ENCODE data around the gene KCNJ10.

KCNJ10 gene

DNA sequence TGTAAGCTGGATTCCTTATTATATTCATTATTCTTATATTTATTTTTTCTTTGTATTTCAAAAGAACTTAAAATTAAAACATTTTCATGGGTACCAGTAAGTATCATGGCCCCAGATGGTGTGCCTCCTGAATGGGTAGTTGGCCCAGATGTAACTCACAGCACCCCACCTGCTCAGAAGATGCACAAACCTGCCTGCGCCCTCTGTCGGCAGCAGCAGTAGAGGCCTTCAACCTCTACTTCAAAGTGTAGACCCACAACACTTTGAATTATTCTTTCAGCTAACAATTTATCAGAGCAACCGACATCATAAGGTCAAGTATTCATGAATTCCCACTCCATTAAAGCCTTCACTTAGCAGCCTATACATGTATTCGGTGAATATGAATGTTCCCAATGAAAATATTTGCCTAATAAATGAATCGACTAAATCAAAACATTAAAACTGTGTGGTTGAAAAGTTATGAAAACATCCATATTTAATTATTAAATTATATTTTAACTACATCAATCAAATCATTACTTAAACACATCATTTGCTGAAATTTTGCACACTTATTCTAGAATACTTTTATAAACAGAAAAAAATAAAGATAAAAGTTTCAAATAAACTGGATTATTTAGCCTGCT, 63.5 kb downstream of the KCNJ10 start:
- Histone ChIP-seq H3K9ac (ENCODE audit: low read depth, low read length) (no peak overlapping the region), H3K4me1 (ENCODE audit: control insufficient read depth, insufficient read depth, low read length) (no peaks in the 10 kb centered on the region), H3K36me3 (ENCODE audit: control insufficient read depth, insufficient read depth, low read length) (no peaks in the 10 kb centered on the region), H3K9me3 (ENCODE audit: control insufficient read depth, insufficient read depth, low read length) (no peaks in the 10 kb centered on the region), H3K4me3 (ENCODE audit: low read depth, low read length) (no peak overlapping the region), H3K27me3 (ENCODE audit: control insufficient read depth, insufficient read depth, low read length) (no peaks in the 10 kb centered on the region)

DNA sequence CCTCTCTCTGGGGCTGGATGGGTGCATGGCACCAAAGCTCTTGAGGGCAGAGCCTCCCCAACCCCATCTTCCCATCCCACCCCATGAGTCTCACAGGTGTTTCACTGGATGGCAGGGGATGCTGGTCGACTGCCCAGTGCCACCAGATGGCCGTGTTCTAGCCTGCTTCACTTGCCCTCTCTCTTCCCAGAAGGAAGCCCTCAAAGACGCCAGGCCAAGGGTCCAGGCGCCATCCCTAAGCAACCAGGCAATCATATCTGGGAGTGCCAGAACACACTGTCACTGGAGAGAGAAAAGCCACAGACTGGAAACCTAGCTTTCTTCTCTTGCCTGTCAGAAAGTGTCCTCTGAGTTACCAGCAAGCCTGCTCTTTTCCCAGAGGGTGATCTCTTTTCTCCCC, 64.9 kb downstream of the KCNJ10 start:
- Histone ChIP-seq H3K9ac (ENCODE audit: low read depth, low read length) (no peak overlapping the region), H3K27me3 (ENCODE audit: control insufficient read depth, insufficient read depth, low read length) (no peaks in the 10 kb centered on the region), H3K36me3 (ENCODE audit: control insufficient read depth, insufficient read depth, low read length) (no peaks in the 10 kb centered on the region), H3K4me1 (ENCODE audit: control insufficient read depth, insufficient read depth, low read length) (no peaks in the 10 kb centered on the region), H3K9me3 (ENCODE audit: control insufficient read depth, insufficient read depth, low read length) (no peaks in the 10 kb centered on the region), H3K4me3 (ENCODE audit: low read depth, low read length) (no peak overlapping the region)

DNA sequence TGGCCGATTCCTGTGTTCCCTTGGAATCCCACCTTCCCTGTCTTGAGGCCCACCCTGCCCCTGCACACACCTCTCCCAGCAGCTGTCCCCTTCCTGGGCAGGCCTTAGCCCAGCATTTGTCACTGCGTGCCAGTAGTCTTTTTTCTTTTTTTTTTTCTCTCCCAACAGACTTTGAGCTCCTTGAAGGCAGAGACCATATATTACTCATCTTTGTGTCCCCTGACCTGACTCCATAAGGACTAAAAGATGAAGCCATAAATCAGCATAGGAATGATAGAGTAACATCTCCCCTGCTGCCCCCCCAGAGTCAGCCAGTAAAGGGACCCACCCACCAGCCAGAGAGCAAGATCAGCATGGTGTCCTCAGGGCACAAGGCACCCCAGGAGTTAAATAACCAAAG, 65.5 kb downstream of the KCNJ10 start:
- H3K4me3 ChIP-seq (ENCODE audit: low read depth, low read length) = no peak overlapping the region
- no peaks in the 10 kb centered on the region for H3K27me3 ChIP-seq (ENCODE audit: control insufficient read depth, insufficient read depth, low read length)
- no peaks in the 10 kb centered on the region for H3K4me1 ChIP-seq (ENCODE audit: control insufficient read depth, insufficient read depth, low read length)
- H3K9ac ChIP-seq (ENCODE audit: low read depth, low read length) = no peak overlapping the region
- no peaks in the 10 kb centered on the region for H3K9me3 ChIP-seq (ENCODE audit: control insufficient read depth, insufficient read depth, low read length)
- no peaks in the 10 kb centered on the region for H3K36me3 ChIP-seq (ENCODE audit: control insufficient read depth, insufficient read depth, low read length)

DNA sequence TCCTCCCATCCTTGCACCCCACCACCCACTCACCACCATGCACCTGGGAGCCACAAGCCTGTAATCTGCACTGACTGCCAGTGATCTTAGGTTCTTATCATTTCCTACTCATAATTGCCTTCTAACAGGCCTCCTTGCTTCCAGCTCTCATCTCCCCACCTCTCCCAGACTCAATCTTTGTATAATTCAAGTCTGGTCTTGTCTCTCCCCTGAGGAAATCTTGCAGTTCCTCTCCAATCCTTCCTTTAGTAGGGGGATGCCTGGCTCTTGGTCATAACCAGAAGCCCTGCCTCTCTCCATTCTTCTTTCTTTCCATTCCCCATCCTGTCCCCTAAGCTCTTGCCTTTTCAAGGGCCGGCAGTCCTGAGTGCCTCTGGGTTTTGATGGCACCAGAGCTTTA, 66.0 kb downstream of the KCNJ10 start:
- Histone ChIP-seq H3K36me3 (ENCODE audit: control insufficient read depth, insufficient read depth, low read length) (no peaks in the 10 kb centered on the region), H3K9ac (ENCODE audit: low read depth, low read length) (no peak overlapping the region), H3K27me3 (ENCODE audit: control insufficient read depth, insufficient read depth, low read length) (no peaks in the 10 kb centered on the region), H3K4me1 (ENCODE audit: control insufficient read depth, insufficient read depth, low read length) (no peaks in the 10 kb centered on the region), H3K4me3 (ENCODE audit: low read depth, low read length) (no peak overlapping the region), H3K9me3 (ENCODE audit: control insufficient read depth, insufficient read depth, low read length) (no peaks in the 10 kb centered on the region)

DNA sequence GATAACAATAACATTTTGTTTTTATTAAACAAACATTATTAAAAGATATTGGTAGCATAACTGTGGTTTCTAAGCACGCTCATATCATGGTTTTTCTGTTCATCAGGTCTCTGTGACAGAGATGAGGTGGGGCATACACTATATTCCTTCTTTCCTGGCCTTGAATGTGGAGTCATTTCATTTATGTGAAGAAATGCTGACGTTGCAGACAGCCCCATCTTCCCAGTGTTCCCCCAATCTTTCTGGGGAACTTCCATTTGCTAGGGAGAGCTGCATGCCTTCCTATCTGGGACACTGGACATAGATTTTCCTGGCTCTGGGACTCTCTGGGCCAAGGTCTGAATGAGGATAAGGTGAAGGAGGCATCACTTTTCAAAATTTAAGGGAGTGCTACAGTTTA, 68.5 kb downstream of the KCNJ10 start:
- Histone ChIP-seq H3K36me3 (ENCODE audit: control insufficient read depth, insufficient read depth, low read length) (no peaks in the 10 kb centered on the region), H3K9me3 (ENCODE audit: control insufficient read depth, insufficient read depth, low read length) (no peaks in the 10 kb centered on the region), H3K4me1 (ENCODE audit: control insufficient read depth, insufficient read depth, low read length) (no peaks in the 10 kb centered on the region)

DNA sequence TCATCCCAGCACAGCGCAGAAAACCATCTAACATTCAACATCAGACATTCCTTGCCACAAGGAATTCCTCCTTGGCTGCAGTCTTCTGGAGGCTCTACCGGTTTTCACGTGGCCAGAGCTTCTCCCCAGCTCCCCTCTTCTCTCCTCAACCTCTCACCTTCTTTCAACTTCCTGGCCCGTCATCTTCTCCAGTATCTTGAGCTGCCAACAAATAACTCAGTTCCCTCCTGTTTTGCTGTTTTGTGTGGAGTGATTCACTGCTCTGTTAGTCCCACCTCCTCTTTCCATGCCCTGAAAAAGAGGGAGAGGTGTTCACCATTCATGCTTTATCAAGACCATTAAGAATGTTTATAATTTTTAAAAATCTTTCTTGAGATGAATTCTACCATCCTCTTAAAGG, 70.8 kb downstream of the KCNJ10 start:
- no peaks in the 10 kb centered on the region for H3K4me1 ChIP-seq (ENCODE audit: control insufficient read depth, insufficient read depth, low read length)
- H3K9me3 ChIP-seq (ENCODE audit: control insufficient read depth, insufficient read depth, low read length) = no peaks in the 10 kb centered on the region
- no peak overlapping the region for H3K4me3 ChIP-seq (ENCODE audit: low read depth, low read length)
- H3K36me3 ChIP-seq (ENCODE audit: control insufficient read depth, insufficient read depth, low read length) = no peaks in the 10 kb centered on the region
- no peak overlapping the region for H3K9ac ChIP-seq (ENCODE audit: low read depth, low read length)
- no peaks in the 10 kb centered on the region for H3K27me3 ChIP-seq (ENCODE audit: control insufficient read depth, insufficient read depth, low read length)

More for the DNA sequence above, 68.5 kb downstream of the KCNJ10 start:
- no peak overlapping the region for H3K4me3 ChIP-seq (ENCODE audit: low read depth, low read length)
- no peak overlapping the region for H3K9ac ChIP-seq (ENCODE audit: low read depth, low read length)
- H3K27me3 ChIP-seq (ENCODE audit: control insufficient read depth, insufficient read depth, low read length) = no peaks in the 10 kb centered on the region

DNA sequence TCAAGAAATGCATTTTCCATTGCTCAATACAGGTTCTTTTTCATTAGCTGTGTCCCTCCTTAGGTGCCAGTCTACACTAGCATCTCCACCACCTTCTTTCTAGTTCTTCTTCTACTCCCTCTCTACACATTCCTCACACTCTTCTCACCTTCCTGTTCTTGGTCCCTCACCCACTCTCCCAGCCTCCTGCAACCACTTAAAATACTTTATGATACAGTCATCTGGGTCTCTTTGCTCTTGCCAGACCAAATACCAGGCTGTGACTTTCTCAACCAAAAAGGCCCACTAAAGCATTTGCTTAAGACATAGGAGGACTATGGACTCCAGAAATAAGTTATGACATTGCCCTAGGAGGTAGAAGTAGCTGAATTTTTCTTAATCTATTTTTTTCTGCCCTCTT, 73.3 kb downstream of the KCNJ10 start:
- Histone ChIP-seq H3K4me1 (ENCODE audit: control insufficient read depth, insufficient read depth, low read length) (no peaks in the 10 kb centered on the region), H3K9me3 (ENCODE audit: control insufficient read depth, insufficient read depth, low read length) (no peaks in the 10 kb centered on the region), H3K4me3 (ENCODE audit: low read depth, low read length) (no peak overlapping the region), H3K9ac (ENCODE audit: low read depth, low read length) (no peak overlapping the region), H3K36me3 (ENCODE audit: control insufficient read depth, insufficient read depth, low read length) (no peaks in the 10 kb centered on the region), H3K27me3 (ENCODE audit: control insufficient read depth, insufficient read depth, low read length) (no peaks in the 10 kb centered on the region)

DNA sequence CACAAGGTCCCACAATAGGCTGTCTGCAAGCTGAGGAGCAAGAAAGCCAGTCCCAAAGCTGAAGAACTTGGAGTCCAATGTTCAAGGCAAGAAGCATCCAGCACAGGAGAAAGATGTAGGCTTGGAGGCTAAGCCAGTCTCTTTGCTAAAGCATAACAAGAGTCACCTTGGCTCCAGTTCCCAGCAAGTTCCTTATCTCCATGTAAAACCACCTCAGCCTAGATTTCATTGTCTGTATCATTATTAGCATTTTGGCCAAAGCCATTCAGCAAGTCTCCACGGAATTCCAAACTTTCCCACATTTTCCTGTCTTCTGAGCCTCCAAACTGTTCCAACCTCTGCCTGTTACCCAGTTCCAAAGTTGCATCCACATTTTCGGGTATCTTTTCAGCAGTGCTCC, 75.1 kb downstream of the KCNJ10 start:
- no peak overlapping the region for H3K4me3 ChIP-seq (ENCODE audit: low read depth, low read length)
- no peaks in the 10 kb centered on the region for H3K9me3 ChIP-seq (ENCODE audit: control insufficient read depth, insufficient read depth, low read length)
- H3K36me3 ChIP-seq (ENCODE audit: control insufficient read depth, insufficient read depth, low read length) = no peaks in the 10 kb centered on the region
- H3K27me3 ChIP-seq (ENCODE audit: control insufficient read depth, insufficient read depth, low read length) = no peaks in the 10 kb centered on the region
- H3K4me1 ChIP-seq (ENCODE audit: control insufficient read depth, insufficient read depth, low read length) = peaks cover 4% of the 10 kb centered on the region
- no peak overlapping the region for H3K9ac ChIP-seq (ENCODE audit: low read depth, low read length)

DNA sequence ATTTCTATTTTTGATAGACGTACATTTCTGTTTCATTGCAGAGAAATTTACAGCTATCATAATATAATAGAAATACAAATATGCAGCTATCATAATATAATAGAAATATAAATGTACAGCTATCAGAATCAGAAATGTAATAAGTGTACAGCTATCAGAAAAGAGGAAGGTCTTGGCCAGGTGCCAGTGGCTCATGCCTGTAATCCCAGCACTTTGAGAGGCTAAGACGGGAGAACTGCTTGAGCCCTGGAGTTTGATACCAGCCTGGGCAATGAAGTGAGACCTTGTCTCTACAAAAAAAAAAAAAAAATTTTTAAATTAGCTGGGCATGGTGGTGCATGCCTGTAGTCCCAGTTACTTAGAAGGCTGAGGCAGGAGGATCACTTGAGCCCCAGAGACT, 76.0 kb downstream of the KCNJ10 start:
- Histone ChIP-seq H3K4me3 (ENCODE audit: low read depth, low read length) (no peak overlapping the region), H3K27me3 (ENCODE audit: control insufficient read depth, insufficient read depth, low read length) (no peaks in the 10 kb centered on the region), H3K4me1 (ENCODE audit: control insufficient read depth, insufficient read depth, low read length) (peaks cover 4% of the 10 kb centered on the region), H3K9me3 (ENCODE audit: control insufficient read depth, insufficient read depth, low read length) (no peaks in the 10 kb centered on the region), H3K9ac (ENCODE audit: low read depth, low read length) (no peak overlapping the region), H3K36me3 (ENCODE audit: control insufficient read depth, insufficient read depth, low read length) (no peaks in the 10 kb centered on the region)

DNA sequence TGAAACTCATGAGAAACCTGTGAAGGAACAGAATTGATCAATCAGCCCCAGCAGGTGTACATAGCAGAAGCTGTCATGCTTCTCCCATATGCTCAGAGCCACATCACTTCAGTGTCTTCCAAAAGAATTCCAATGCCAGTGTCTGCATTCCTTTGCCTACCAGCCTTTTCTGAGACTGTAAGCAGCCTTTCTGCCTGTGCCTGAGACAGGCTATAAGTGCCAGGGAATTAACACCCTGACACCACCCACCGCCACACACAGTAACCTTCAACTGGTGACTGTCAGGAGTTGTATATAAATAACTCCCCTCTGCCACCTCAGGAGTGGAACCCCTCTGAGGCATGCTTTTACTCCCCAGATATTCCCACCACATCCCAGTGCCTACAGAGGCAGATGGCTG, 77.8 kb downstream of the KCNJ10 start:
- H3K4me1 ChIP-seq (ENCODE audit: control insufficient read depth, insufficient read depth, low read length) = peaks cover 4% of the 10 kb centered on the region
- no peak overlapping the region for H3K9ac ChIP-seq (ENCODE audit: low read depth, low read length)
- H3K36me3 ChIP-seq (ENCODE audit: control insufficient read depth, insufficient read depth, low read length) = no peaks in the 10 kb centered on the region
- H3K4me3 ChIP-seq (ENCODE audit: low read depth, low read length) = no peak overlapping the region
- no peaks in the 10 kb centered on the region for H3K9me3 ChIP-seq (ENCODE audit: control insufficient read depth, insufficient read depth, low read length)
- no peaks in the 10 kb centered on the region for H3K27me3 ChIP-seq (ENCODE audit: control insufficient read depth, insufficient read depth, low read length)

DNA sequence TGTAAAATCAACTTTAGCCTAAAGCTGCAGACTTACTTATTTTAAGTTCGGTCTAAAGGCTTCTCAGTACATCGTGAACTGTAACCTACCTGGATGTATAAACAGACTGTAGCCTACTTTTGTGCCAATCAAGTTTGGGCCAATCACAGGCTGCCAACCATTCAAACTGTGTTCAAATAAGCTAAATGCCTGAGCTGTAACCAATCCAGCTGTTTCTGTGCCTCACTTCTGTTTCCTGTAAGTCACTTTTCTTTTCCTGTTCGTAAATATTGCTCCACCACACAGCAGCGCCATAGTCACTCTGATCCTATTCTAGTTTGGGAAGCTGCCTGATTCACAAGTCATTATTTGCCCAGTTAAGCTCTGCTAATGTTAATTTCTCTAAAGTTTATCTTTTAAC, 78.4 kb downstream of the KCNJ10 start:
- no peak overlapping the region for H3K9ac ChIP-seq (ENCODE audit: low read depth, low read length)
- H3K4me3 ChIP-seq (ENCODE audit: low read depth, low read length) = no peak overlapping the region
- H3K27me3 ChIP-seq (ENCODE audit: control insufficient read depth, insufficient read depth, low read length) = no peaks in the 10 kb centered on the region
- H3K36me3 ChIP-seq (ENCODE audit: control insufficient read depth, insufficient read depth, low read length) = no peaks in the 10 kb centered on the region
- peaks cover 4% of the 10 kb centered on the region for H3K4me1 ChIP-seq (ENCODE audit: control insufficient read depth, insufficient read depth, low read length)
- no peaks in the 10 kb centered on the region for H3K9me3 ChIP-seq (ENCODE audit: control insufficient read depth, insufficient read depth, low read length)

DNA sequence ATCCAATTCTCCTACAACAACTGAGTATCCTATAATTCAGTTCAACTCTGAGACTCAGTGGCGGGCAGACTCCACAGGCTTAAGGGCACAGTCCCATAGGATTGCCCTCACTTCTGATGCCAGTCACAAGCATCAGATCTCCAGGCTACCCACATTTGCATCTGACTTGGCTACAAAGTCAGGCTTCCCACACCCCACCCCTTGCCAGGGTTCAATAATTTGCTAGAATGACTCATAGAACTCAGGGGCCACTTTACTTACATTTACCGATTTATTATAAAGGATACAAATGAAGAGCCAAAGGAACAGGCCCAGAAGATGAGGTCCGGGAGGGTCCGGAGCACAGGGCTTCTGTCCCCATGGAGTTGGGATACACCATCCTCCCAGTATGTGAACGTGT, 80.0 kb downstream of the KCNJ10 start:
- no peaks in the 10 kb centered on the region for H3K9me3 ChIP-seq (ENCODE audit: control insufficient read depth, insufficient read depth, low read length)
- no peaks in the 10 kb centered on the region for H3K36me3 ChIP-seq (ENCODE audit: control insufficient read depth, insufficient read depth, low read length)
- H3K27me3 ChIP-seq (ENCODE audit: control insufficient read depth, insufficient read depth, low read length) = no peaks in the 10 kb centered on the region
- no peak overlapping the region for H3K9ac ChIP-seq (ENCODE audit: low read depth, low read length)
- peaks cover 4% of the 10 kb centered on the region for H3K4me1 ChIP-seq (ENCODE audit: control insufficient read depth, insufficient read depth, low read length)
- H3K4me3 ChIP-seq (ENCODE audit: low read depth, low read length) = no peak overlapping the region
